Right ventricle myocardium inferior (tissue), 1 donor: Measurements from ENCODE around the gene PDE4D. TPM values are rescaled to one million over a fixed set of nuclear protein-coding genes. Genes with fewer than 3 reads are reported as not detected.

Experiments
- ATAC-seq: fragments of 200-7000 bp; cut with Tn5 transposase; one replicate; pipeline ENCODE4 v1.9.1; 2020; ENCODE audit warnings: mild to moderate bottlenecking, moderate library complexity
- DNase-seq: peaks from one replicate; pipeline ENCODE4 v3.0.0; 2021; ENCODE audit errors: missing footprints
- intact Hi-C: fragments of 100-400 bp; cut with DNase I; formaldehyde crosslinking; loops from one replicate; pipeline ENCODE4 v1.11.0; 2022
- total RNA-seq: library from RNA; stranded (reverse); fragmentation: NEBNext Ultra II Directional; extraction: Animal tissue kit (Norgen Biotek cat#: 25700); gene quantifications from one replicate; pipeline ENCODE4 v1.2.1, GENCODE V29; 2021
- donor health status: DM: no; HTN: yes; CAD: no; lungs with severe emphysema.

Gene PDE4D
- total RNA-seq, 1 donor from 2014 or later, result 36.7 TPM

DNA sequence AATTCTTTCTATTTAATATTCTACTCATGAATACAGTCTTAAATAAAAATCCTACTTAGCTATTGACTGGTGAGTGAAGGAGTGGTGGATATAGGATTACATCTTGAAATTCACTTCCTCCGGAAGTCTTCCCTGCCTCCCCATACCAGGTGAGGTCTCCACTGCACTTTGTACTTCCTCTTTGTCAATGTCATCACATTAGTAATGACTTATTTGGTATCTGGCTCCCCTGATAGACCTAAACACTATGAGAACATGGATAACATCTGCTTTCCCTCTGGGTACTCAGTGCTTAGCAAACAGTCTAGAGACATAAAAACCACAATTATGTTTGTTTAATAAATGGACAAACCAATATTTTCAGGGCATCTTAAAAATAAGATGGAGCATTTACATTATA lies 532.1 kb downstream of the PDE4D start:
- ATAC-seq, result no peak
- DNase-seq, result no peak
- intact Hi-C loops, result loop anchor here (10.0 kb wide), 1 partner anchor 477 kb away; no protein-coding TSS in a partner anchor

GRCh38 chr5:59360130-59360555 lies 533.4 kb downstream of the PDE4D start:
- DNase-seq (no peak), ATAC-seq (peak; percentile 21)
- intact Hi-C loops, result loop anchor here (10.0 kb wide), 1 partner anchor 475 kb away; no protein-coding TSS in a partner anchor

DNA sequence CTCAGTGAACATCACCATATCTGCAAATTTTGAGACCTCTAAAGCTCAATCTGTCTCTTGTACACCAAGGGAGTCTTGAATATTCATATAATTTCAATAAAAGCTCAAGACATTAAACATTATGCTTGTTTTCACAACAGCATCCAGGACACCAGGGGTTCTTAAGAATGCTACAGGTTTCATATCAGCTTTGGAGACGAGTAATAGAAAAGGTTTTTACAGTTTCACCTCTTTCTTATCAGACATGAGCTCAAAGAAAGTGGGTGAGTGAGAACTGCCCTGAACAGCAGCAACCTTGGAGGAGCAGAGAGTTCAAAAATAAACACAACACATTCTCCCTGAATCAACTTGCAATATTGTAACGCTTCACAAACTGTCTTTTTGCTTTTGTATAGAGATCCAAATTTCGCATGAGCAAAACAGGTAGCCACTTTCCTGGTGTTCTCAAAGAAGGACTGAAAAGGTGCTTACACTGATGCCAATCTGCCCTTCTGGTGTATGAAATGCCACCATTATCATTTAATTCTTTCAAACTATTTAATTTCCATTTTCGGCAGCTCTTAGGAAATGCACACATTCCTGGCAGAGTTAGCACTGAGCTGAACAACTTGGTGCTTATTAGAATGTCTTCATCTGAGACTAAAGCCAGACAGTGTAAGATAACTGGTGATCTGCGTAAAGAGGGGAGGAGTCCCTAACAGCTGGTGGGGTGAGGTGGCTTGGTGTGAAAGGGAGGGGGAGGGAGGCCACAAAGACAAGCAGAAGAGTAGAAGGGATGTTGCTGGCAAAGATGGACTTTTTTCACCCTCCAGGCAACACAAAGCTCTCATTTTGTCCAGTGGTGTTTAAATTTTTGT lies 535.3 kb downstream of the PDE4D start:
- ATAC-seq (peak; percentile 86), DNase-seq (no peak)
- intact Hi-C loops, result loop anchor here (10.0 kb wide), 2 partner anchors 83 to 323 kb away; no protein-coding TSS in a partner anchor

DNA sequence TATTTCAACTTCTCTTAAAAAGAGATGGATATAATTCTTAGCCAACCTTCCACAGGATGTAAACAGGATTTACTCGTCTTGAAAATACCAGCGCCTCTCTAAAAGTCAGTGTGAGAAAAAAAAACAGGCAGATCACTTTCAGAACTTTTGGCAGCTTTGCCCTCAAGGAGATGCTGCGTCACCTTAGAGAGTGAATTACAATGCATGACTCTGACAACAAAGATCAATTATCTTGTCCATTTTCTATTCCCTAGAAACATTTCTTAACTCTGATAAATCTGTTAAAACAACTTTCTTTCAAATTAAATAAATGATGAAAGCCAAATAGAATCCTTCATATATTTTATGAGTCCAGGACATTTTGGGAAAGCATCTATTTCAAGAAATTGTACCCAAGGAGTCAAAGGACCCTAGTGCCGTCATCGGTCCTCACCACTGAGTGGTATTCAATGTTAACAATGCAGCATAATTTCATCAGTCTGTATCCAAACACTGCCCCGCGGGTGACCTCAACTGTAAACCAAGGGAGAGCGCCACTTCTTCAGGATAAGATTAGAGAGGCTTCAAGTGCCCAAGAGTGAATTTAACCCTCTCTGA lies 536.0 kb downstream of the PDE4D start:
- intact Hi-C loops, result loop anchor here (10.0 kb wide), 2 partner anchors 83 to 323 kb away; no protein-coding TSS in a partner anchor
- DNase-seq, result no peak

GRCh38 chr5:59356813-59357380 lies 536.6 kb downstream of the PDE4D start:
- DNase-seq (peak; percentile 74), ATAC-seq (peak; percentile 90)
- intact Hi-C loops, result loop anchor here (10.0 kb wide), 2 partner anchors 82 to 322 kb away; no protein-coding TSS in a partner anchor

More for the DNA sequence above, 536.0 kb downstream of the PDE4D start:
- peak; percentile 69 for ATAC-seq

DNA sequence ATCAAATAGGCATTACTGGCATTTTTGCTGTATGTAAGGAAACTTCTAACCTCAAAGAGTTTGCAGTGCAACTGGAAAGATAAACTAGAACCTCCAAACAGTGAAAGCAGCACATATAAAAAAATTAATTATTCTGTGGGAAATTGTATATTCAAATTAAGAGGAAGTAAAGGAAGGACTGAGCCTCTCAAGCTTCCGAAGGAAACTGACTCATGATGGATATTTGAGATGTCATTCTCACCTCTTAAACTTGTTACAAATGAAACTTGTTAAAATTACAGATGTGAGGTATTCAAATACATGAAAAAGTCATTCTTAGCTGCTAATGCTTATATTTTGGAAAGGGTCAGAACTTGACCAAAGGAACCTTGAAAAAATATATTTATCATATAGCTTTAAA lies 538.7 kb downstream of the PDE4D start:
- DNase-seq (no peak), ATAC-seq (no peak)
- intact Hi-C loops, result loop anchor here (5.0 to 10.0 kb wide), 3 partner anchors 80 to 320 kb away; no protein-coding TSS in a partner anchor

GRCh38 chr5:59354274-59354673 lies 539.3 kb downstream of the PDE4D start:
- DNase-seq (no peak), ATAC-seq (no peak)
- intact Hi-C loops, result loop anchor here (5.0 to 10.0 kb wide), 3 partner anchors 79 to 319 kb away; no protein-coding TSS in a partner anchor

DNA sequence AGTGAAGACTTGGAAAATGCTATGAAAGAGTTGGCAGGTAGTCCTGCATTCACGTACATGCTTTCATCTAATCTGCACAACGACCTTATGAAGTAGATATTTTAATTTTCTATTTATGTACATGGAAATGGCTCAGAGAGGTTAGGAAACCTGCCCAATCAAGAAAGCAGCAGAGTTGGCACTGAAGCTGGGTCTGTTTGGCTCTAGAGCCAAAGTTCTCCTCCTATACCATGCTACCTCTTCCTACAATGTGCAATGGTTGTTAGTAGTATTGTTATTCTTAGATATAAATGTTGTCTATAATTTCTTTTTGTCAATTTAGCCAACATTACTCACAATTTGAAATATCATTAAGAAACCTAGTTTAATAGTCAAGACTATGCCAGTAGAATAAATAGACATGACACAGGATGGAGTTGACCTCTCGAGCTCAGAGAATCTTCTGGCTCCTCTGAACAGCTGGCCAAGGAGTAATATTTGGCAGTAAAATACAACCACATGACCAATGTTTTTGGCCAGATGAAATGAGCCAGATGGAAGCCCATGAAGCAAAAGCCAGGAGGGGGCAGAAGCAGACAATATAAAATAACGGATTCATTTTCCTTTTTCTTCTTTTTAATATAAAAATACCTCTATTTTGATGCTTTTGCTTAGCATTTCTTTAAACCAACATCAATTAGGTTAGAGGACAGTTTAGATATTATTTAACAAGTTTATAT lies 542.3 kb downstream of the PDE4D start:
- DNase-seq (no peak), ATAC-seq (peak; percentile 91)
- intact Hi-C loops, result loop anchor here (5.0 to 10.0 kb wide), 3 partner anchors 76 to 316 kb away; no protein-coding TSS in a partner anchor

DNA sequence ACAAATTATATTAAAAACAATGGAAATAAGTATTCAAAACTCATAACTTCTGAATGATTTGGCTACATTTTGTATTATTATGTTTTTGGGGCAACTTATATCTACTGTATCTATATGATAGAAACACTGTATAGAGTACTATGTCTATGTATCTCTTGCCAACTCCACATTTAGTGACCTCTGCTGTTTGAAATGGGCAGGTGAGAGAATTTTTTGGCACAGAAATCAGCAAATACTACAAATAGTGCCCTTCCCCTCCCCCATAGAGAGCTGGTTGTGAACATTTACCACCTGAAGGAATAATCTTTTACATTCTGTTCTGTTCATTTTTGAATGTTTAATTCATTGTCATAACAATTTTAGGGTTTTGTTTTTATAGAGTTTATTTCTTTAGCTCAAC lies 545.3 kb downstream of the PDE4D start:
- intact Hi-C loops, result no loop called here
- ATAC-seq (no peak), DNase-seq (no peak)

- intact Hi-C loops, result no loop called here
- DNase-seq (no peak), ATAC-seq (no peak)
Measured at GRCh38 chr5:59346982-59347381, 546.5 kb downstream of the PDE4D start.

GRCh38 chr5:59346514-59346913 lies 547.0 kb downstream of the PDE4D start:
- no peak for DNase-seq
- no peak for ATAC-seq
- intact Hi-C loops, result no loop called here

- ATAC-seq, result no peak
- DNase-seq, result no peak
- intact Hi-C loops, result no loop called here
Measured at GRCh38 chr5:59342181-59342580, 551.3 kb downstream of the PDE4D start.

DNA sequence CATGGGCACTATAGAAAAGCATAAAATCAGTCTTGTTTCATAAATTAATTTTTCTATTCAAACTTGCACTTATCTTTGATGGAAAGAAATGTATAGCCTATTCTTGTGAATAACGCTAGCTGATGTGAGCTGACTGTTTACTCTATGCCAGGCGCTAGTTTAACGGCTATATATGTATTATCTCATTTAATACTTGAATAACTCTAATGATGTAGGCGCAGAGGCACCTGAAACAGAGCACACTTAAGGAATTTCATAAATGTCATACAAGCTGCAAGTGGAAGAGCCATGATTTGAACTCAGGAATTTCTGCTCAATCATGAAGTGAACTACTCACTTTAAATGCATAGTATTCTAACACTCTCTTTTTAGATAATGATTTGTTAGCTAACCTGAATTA lies 551.8 kb downstream of the PDE4D start:
- intact Hi-C loops, result no loop called here
- ATAC-seq, result no peak
- DNase-seq, result no peak

- ATAC-seq, result no peak
- no peak for DNase-seq
- intact Hi-C loops, result no loop called here
Measured at GRCh38 chr5:59341155-59341554, 552.4 kb downstream of the PDE4D start.

- DNase-seq (no peak), ATAC-seq (no peak)
- intact Hi-C loops, result no loop called here
Measured at GRCh38 chr5:59340637-59341036, 552.9 kb downstream of the PDE4D start.

- no peak for ATAC-seq
- intact Hi-C loops, result no loop called here
- peak; percentile 70 for DNase-seq
Measured at GRCh38 chr5:59337240-59337639, 556.3 kb downstream of the PDE4D start.

GRCh38 chr5:59335544-59335943 lies 558.0 kb downstream of the PDE4D start:
- intact Hi-C loops, result no loop called here
- DNase-seq (no peak), ATAC-seq (no peak)

DNA sequence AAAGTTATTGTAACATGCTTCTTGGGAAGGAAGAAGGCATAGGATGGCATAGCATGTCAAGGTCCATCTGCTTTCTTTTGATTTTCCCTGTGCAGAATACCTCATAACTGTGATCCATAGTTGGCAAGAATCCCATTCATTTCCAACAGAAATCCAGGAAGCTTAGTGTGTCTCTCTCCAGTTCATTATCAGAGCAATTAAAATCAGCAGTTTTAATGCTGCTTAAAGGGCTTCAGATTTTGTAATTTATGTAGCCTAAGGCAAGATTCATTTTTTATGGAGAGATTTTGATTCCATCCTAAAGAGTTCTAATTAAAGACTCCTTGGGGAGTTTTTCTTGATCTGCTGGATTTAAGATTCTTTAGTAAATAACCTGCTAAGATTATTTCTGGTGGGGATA lies 560.1 kb downstream of the PDE4D start:
- intact Hi-C loops, result no loop called here
- no peak for DNase-seq
- no peak for ATAC-seq
